HPDE6-E6E7 (cell line): ENCODE data around the gene LRRC3.

Experiments used
- DNase-seq: peaks from one replicate; pipeline ENCODE4 v3.0.0; 2011; ENCODE audit warnings: missing footprints; ENCODE audit errors: extremely low spot score

Gene LRRC3

GRCh38 chr21:44511219-44511937 lies 56.1 kb downstream of the LRRC3 start:
- no peak for DNase-seq
